GM19043 (cell line): ENCODE data around the gene CLCN4.

ENCODE experiments used
- ATAC-seq: cut with Tn5 transposase; IDR thresholded peaks from one replicate; pipeline ENCODE4 v1.9.1; 2021; ENCODE audit warnings: low read depth; ENCODE audit not compliant: unreplicated experiment

CLCN4 gene

DNA sequence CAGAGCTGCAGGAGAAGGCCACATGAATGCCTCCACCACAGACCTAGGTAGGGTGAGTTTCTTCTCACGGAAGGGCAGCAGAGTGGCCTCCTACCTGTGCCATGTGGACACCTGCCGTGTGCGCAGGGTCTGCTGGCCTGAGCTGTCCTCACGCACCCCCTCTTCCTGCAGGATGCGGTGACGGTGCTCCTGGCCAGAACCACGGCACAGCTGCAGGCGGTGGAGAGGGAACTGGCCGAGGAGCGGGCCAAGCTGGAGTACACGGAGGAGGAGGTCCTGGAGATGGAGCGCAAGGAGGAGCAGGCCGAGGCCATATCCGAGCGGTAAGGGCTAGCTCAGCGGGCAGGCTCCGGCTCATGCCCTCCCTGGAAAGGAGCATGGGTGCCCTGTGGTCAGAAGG, 28.4 kb upstream of the CLCN4 start:
- no peak for ATAC-seq

GRCh38 chrX:10129229-10129628, 27.5 kb upstream of the CLCN4 start:
- no peak for ATAC-seq

GRCh38 chrX:10130354-10130753, 26.4 kb upstream of the CLCN4 start:
- ATAC-seq = no peak

GRCh38 chrX:10133980-10134676, 22.6 kb upstream of the CLCN4 start:
- no peak for ATAC-seq

GRCh38 chrX:10134921-10135320, 21.9 kb upstream of the CLCN4 start:
- no peak for ATAC-seq

DNA sequence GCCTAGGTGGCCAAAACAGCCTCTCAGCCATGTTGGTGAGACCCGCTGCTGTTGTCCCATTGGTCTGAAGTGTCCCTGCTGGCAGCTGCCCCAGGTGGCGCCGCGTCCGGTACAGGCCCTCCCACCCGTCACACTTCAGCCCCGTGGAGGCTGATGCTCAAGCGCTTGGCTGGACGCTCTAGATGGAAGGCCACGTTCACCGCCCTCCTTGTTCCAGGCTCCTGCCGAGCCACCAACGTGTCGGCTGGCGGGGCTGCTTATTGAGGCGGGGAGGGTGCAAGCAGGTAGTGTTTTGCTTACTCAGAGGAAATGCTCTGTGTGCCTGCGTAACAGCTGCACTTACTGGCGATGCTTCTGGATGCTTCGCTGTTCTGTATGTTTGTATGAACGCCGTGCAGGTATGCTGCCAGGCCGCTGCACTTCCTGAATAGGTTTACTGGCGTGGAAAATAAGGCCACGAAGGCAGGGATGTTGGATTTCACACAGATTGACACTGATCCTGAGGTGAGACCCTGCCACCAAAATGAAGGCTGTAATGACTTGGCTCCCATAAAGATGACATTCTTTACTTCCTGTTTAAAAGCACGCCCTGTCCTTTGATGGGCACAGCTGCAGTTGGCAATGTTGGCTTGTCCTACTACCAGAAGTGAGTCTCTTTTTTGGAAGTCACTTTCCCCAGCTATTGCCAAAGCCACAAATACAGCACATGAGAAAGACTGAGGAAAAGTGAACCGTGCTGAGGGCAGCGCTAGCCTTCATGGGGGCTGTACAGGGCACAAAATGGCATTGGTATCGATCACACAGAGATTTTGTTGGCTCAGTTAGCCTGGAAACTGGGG, 21.0 kb upstream of the CLCN4 start:
- ATAC-seq = no peak

GRCh38 chrX:10138726-10139125, 18.0 kb upstream of the CLCN4 start:
- ATAC-seq = no peak

- no peak for ATAC-seq
Measured at GRCh38 chrX:10140264-10140663, 16.5 kb upstream of the CLCN4 start.

- no peak for ATAC-seq
Measured at GRCh38 chrX:10142041-10142599, 14.7 kb upstream of the CLCN4 start.

- no peak for ATAC-seq
Measured at GRCh38 chrX:10143071-10143983, 13.4 kb upstream of the CLCN4 start.

GRCh38 chrX:10146346-10146745, 10.4 kb upstream of the CLCN4 start:
- ATAC-seq = no peak

- ATAC-seq = no peak
Measured at GRCh38 chrX:10152086-10152485, 4.7 kb upstream of the CLCN4 start.

DNA sequence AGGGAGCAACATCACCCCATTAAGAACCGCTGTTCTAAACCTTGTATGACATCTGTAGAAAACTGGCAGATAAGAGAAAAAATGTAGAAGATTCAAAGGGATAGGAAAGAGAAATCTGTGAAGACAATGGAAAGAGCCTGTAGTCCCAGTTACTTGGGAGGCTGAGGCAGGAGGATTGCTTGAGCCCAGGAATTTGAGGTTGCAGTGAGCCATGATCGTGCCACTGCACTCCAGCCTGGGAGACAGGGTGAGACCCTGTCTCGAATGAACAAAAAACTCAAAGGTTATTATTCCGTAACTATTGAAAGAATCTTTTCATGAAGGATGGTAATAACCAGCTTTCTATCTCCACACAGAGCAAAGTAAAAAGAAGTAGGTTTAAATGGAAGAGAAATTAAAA, 1.6 kb upstream of the CLCN4 start:
- no peak for ATAC-seq

- no peak for ATAC-seq
Measured at GRCh38 chrX:10157032-10157341, 212 bp downstream of the CLCN4 start.

DNA sequence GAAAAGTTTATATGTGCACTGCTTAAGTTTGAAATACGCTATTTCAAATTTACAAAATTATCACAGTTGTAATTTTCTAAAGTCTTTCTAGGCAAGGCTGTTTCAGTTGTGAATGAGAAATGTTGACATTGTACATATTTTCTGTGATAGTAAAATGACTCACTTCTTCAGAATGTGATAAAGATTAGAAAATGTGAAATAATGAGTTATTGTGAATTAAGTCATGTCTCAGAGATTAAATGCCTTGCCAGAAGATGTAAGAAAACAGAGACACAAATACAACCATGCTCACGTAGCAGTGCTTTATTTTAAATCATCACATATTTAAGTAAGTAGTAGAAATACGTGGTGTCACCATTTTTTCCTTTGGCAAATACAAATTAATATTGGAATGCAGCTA, 768 bp downstream of the CLCN4 start:
- ATAC-seq = no peak

GRCh38 chrX:10158279-10159144, 1.7 kb downstream of the CLCN4 start:
- ATAC-seq = no peak

GRCh38 chrX:10159145-10159468, 2.3 kb downstream of the CLCN4 start:
- no peak for ATAC-seq

GRCh38 chrX:10160211-10160610, 3.4 kb downstream of the CLCN4 start:
- ATAC-seq = no peak

DNA sequence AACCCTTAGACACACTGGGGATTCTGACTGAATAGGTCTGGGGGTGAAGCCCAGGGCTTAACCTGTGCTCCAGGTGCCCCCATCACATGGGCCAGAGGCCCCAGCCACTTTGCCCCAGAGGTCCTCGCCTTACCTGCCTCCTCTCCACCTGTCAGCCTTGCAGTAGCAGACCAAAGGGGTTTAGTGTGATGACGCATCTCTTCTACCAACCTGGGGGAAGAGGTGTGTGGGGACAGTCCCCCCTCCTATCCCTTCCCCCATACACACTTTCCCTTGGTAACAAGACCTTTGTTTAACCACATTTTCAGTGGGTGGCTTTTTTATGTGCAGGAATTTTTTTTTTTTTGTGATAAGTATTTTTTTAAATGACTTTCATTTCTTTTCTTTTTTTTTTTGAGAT, 6.3 kb downstream of the CLCN4 start:
- ATAC-seq = no peak

DNA sequence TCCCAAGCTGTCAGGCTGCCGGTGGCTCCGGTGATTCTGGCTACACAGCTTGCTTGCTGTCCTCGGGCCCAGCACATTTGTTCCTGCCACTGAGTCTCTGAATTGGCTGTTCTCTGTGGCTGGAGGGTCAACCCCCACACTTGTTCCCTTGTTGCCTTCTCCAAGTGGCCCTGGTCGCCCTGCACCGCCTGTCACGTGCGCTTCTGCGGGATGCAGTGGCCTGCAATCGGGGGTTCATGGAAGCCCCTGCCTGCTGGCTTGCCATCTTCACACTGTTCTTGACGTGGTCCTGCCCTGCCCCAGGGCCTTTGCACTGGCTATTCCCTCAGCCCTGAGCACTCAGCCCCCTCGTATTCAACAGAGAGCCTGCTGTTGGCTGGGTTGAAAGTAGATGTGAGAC, 8.1 kb downstream of the CLCN4 start:
- no peak for ATAC-seq
